IPS DF 6.9 (cell line): ENCODE results near the gene BICRA.

Experiments
- DNase-seq: peaks from one replicate; pipeline ENCODE4 v3.0.0-alpha.2; 2013; ENCODE audit warnings: low read depth, low spot score
- H3K27ac ChIP-seq: one replicate; pipeline ENCODE4 v1.5.1; 2013; ENCODE audit warnings: low read length, control low read depth
- H3K27me3 ChIP-seq: 2 replicates; pipeline ENCODE4 v1.6.1; 2013; ENCODE audit warnings: mild to moderate bottlenecking, low read length; ENCODE audit not compliant: control insufficient read depth, insufficient read depth
- H3K36me3 ChIP-seq: 2 replicates; pipeline ENCODE4 v1.6.1; 2013; ENCODE audit warnings: low read length; ENCODE audit not compliant: control insufficient read depth, insufficient read depth
- H3K4me1 ChIP-seq: 2 replicates; pipeline ENCODE4 v1.6.1; 2013; ENCODE audit warnings: low read length; ENCODE audit not compliant: control insufficient read depth, insufficient read depth
- H3K4me3 ChIP-seq: 2 replicates; pipeline ENCODE4 v1.5.1; 2013; ENCODE audit warnings: mild to moderate bottlenecking, low read length
- H3K9me3 ChIP-seq: 2 replicates; pipeline ENCODE4 v1.6.1; 2013; ENCODE audit warnings: low read length, inconsistent platforms; ENCODE audit not compliant: control insufficient read depth, insufficient read depth
- WGBS: extraction: QIAGEN DNeasy Blood & Tissue Kit; methylation state at CpG from one replicate; pipeline ENCODE4 v1.1.7; 2013; ENCODE audit warnings: mixed read lengths, missing lambda C conversion rate; ENCODE audit not compliant: insufficient read length, insufficient coverage; 5-methylcytosine and 5-hydroxymethylcytosine counted together

Gene BICRA

DNA sequence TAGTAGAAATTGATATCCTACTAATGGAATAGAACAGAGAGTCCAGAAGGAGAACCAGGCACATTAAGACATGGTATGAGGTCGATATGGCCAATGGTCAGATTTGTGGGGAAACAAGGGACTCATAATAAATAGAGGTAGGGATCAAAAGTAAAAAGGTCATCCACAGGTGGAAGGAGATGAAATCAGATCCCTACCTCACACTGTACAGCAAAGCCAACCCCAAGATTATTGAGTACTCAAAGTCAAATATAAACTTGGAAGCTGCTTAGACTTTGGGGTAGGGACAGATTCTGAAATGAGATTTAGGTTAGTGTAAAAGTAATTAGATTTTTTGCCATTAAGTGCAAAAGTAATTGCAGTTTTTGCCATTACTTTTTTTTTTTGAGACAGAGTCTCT, 40.7 kb downstream of the BICRA start:
- Histone ChIP-seq H3K27me3 (no peaks in the 10 kb centered on the region), H3K4me1 (peaks cover 6% of the 10 kb centered on the region), H3K4me3 (no peak overlapping the region), H3K27ac (no peak overlapping the region), H3K9me3 (no peaks in the 10 kb centered on the region), H3K36me3 (no peaks in the 10 kb centered on the region)
- DNase-seq, result no peak
- WGBS, result no CpG with 5 or more reads among the region's 1 CpG

DNA sequence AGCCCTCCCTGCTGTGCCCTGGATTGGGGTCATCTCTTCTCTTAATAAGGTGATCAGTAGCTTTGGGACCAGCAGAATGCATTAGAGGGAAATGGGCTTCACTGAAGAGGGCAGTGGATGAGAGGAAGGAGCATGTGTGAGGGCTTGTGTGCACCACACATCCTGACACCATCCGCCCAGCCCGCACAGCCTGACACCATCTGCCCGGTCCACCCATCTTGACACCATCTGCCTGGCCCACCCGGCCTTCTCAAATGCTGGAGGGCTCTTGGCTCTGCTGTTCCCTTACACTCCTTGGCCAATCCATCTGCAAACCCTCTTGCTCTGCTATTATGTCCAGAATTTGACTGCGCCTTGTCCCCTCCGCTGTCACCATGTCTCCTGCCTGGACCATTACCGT, 41.8 kb downstream of the BICRA start:
- H3K9me3 ChIP-seq, result no peaks in the 10 kb centered on the region
- no peak for DNase-seq
- H3K27me3 ChIP-seq, result no peaks in the 10 kb centered on the region
- no CpG with 5 or more reads among the region's 7 CpGs for WGBS
- H3K4me1 ChIP-seq, result peaks cover 6% of the 10 kb centered on the region
- no peak overlapping the region for H3K27ac ChIP-seq
- no peaks in the 10 kb centered on the region for H3K36me3 ChIP-seq
- H3K4me3 ChIP-seq, result no peak overlapping the region

DNA sequence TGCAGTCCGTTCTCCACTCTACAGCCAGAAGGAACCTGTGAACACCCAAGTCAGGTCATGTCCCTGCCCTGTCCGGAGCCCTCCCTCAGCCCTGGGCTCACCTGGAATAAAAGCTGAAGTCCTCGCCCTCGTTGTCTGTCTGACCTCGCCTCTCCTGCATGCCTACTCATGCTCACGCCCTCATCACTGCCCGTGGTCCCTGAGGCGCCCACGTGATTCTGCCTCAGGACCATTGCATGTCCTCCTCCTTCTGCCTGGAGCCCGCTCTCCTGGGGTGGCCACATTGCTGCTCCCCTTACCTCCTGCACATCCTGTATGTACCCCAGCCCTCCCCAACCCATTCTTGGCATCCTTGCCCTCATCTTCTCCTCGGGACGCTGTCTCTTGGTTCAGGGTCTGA, 42.2 kb downstream of the BICRA start:
- H3K4me3 ChIP-seq, result no peak overlapping the region
- H3K9me3 ChIP-seq, result no peaks in the 10 kb centered on the region
- H3K27me3 ChIP-seq, result no peaks in the 10 kb centered on the region
- no peak for DNase-seq
- no peak overlapping the region for H3K27ac ChIP-seq
- H3K4me1 ChIP-seq, result peaks cover 6% of the 10 kb centered on the region
- no CpG with 5 or more reads among the region's 12 CpGs for WGBS
- H3K36me3 ChIP-seq, result no peaks in the 10 kb centered on the region

DNA sequence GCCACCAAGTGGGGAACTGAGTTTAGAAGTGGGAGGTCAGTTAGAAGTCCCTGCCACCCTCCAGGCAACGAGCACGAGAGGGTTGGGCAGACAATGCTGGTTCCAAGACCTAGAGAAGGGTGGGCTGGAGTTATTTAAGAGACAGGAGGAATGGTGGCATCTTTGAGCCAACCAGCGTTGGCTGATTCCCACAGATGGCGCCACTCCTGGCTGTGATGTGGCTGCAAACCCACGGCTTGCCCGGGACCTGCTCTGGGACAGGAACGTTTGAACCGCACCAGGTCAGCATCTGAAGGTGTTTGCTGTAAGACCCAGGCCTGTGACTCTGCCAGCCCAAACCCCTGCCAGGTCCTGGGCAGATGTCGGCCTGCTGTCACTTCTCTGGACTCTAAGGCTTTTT, 42.8 kb downstream of the BICRA start:
- H3K4me3 ChIP-seq, result no peak overlapping the region
- DNase-seq, result no peak
- no CpG with 5 or more reads among the region's 9 CpGs for WGBS

DNA sequence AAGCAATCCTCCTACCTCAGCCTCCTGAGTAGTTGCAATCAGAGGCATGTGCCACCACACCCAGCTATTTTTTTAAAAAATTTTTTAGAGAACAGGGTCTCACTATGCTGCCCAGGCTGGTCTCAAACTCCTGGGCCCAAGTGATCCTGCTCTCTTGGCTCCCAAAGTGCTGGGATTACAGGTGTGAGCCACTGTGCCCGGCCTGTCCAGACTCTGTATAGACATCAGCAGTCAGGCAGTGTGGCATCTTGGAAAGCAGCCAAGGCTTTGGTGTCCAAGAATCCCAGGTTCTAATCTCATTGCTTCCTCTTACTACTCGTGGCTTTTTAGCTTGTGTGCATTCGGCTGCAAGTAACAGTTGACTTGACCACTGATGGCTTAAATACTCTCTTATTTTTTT, 43.4 kb downstream of the BICRA start:
- H3K27ac ChIP-seq, result no peak overlapping the region
- no CpG with 5 or more reads among the region's 3 CpGs for WGBS
- no peaks in the 10 kb centered on the region for H3K36me3 ChIP-seq

More for the DNA sequence above, 42.8 kb downstream of the BICRA start:
- Histone ChIP-seq H3K9me3 (no peaks in the 10 kb centered on the region), H3K27ac (no peak overlapping the region), H3K4me1 (peaks cover 6% of the 10 kb centered on the region), H3K27me3 (no peaks in the 10 kb centered on the region), H3K36me3 (no peaks in the 10 kb centered on the region)

DNA sequence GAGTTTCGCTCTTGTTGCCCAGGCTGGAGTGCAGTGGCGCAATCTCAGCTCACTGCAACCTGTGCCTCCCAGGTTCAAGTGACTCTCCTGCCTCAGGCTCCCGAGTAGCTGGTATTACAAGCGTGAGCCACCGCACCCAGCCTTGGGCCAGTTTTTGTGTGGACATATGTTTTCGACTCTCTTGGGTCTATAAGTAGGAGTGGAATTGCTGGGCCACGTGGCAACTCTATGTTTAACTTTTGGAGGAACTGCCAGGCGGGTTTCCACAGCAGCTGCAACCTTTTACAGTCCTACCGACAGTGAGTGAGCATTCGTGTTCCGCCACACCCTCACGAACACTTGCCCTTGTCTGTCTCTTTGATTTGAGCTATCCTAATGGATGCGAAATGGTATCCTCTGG, 44.9 kb downstream of the BICRA start:
- H3K4me3 ChIP-seq, result no peak overlapping the region
- no peaks in the 10 kb centered on the region for H3K36me3 ChIP-seq
- no CpG with 5 or more reads among the region's 13 CpGs for WGBS
- no peak for DNase-seq
- no peaks in the 10 kb centered on the region for H3K27me3 ChIP-seq
- no peaks in the 10 kb centered on the region for H3K9me3 ChIP-seq
- no peak overlapping the region for H3K27ac ChIP-seq
- no peaks in the 10 kb centered on the region for H3K4me1 ChIP-seq

More for the DNA sequence above, 43.4 kb downstream of the BICRA start:
- Histone ChIP-seq H3K4me3 (no peak overlapping the region), H3K4me1 (peaks cover 6% of the 10 kb centered on the region), H3K9me3 (no peaks in the 10 kb centered on the region), H3K27me3 (no peaks in the 10 kb centered on the region)
- no peak for DNase-seq

DNA sequence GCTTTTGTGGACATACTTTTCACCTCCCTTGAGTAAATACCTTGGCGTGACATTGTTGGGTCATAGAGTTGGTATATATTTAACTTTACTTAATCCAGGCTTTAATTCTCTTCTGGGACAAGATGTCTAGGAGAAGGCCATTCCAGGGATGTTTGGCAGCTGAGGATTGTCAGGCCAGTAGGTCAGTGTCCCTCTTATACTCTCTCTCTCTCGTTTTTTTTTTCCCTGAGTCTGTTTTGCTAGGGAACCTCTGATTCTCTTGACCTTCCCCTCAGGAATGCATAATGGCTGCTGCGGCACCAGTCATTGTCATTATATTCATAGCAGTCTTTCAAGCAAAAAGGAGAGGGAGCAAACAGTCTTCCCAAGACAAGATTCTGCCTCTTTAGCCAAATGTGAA, 48.8 kb downstream of the BICRA start:
- Histone ChIP-seq H3K27me3 (no peaks in the 10 kb centered on the region), H3K27ac (no peak overlapping the region), H3K36me3 (no peaks in the 10 kb centered on the region), H3K9me3 (no peaks in the 10 kb centered on the region), H3K4me3 (no peak overlapping the region), H3K4me1 (no peaks in the 10 kb centered on the region)
- no CpG with 5 or more reads among the region's 3 CpGs for WGBS
- DNase-seq, result no peak

DNA sequence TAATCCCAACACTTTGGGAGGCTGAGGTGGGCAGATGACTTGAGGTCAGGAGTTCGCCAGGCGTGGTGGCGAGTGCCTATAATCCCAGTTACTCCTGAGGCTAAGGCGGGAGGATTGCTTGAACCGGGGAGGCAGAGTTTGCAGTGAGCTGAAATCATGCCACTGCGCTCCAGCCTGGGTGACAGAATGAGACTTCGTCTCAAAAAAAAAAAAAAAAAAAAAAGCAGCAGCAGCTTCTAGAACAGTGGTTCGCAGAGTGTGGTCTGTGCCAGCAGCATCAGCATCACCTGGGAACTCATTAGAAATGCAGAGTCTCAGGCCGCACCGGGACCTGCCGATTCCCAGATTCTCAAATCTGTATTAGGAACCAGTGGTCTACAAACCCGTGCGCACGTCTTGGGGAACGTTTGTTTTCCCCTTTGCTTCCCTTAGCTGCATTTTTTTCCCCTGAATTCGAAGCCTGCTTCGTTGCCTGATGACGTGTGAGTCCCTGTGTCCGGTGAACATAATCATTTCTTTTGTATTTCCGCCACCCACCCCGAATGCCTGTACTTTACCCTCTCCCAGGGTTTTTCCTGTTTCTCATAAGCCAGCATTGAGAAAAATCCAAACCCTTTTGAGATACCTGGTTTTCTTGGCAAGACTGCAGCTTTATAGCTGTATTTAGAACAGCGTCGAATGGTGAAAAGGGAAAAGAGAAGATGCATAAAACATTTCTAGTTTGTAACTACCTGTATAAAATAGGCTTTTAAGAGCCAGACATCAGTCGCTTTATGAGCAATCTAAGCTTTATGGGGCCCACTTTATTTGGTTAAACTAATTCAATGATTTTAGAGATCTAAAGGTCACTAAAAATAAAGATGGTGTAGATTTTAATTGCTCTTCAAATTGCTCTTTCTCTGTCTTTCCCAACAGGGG, 49.8 kb downstream of the BICRA start:
- WGBS, result no CpG with 5 or more reads among the region's 24 CpGs
- Histone ChIP-seq H3K27ac (no peak overlapping the region), H3K4me1 (no peaks in the 10 kb centered on the region)

DNA sequence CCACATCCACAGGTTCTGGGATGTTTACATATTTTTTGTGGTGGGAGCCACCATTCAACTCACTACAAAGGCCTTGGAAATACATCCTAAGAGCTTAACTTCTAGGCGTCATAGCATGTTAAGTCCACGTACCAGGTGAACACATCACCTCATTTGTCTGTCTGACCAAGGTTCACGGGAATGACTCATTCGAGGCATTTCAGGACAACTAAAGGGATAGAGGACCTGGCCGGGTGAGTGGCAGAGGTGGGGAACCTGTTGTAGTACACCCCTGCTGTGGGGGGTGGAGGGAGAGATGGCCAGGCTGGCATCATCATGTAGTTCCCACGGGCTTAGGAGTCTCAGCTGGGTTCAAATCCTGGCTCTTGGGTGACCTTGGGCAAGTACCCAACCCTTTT, 51.5 kb downstream of the BICRA start:
- no CpG with 5 or more reads among the region's 6 CpGs for WGBS
- DNase-seq, result no peak
- Histone ChIP-seq H3K27ac (no peak overlapping the region), H3K4me1 (no peaks in the 10 kb centered on the region), H3K4me3 (no peak overlapping the region), H3K9me3 (no peaks in the 10 kb centered on the region), H3K27me3 (no peaks in the 10 kb centered on the region), H3K36me3 (no peaks in the 10 kb centered on the region)

More for the DNA sequence above, 49.8 kb downstream of the BICRA start:
- DNase-seq, result no peak
- no peaks in the 10 kb centered on the region for H3K9me3 ChIP-seq
- H3K36me3 ChIP-seq, result no peaks in the 10 kb centered on the region
- no peak overlapping the region for H3K4me3 ChIP-seq
- H3K27me3 ChIP-seq, result no peaks in the 10 kb centered on the region

DNA sequence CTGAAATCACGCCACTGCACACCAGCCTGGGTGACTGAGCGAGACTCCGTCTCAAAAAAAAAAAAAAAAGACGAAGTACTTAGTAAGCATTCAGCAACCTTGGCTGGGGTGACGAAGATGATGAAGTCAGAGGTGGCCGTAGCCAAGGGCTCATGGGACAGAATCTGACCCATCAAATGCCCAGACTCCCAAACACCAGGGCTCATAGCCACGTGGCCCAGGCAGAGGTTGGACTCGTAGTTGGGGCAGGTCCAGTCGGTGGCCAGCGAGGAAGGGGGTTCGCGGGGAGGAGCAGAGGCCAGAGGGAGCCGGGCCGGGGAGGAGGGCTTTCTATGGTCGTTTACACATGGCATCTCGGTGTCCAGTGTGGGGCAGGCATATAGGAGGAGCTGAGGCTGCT, 52.2 kb downstream of the BICRA start:
- WGBS, result no CpG with 5 or more reads among the region's 16 CpGs
- no peaks in the 10 kb centered on the region for H3K4me1 ChIP-seq

DNA sequence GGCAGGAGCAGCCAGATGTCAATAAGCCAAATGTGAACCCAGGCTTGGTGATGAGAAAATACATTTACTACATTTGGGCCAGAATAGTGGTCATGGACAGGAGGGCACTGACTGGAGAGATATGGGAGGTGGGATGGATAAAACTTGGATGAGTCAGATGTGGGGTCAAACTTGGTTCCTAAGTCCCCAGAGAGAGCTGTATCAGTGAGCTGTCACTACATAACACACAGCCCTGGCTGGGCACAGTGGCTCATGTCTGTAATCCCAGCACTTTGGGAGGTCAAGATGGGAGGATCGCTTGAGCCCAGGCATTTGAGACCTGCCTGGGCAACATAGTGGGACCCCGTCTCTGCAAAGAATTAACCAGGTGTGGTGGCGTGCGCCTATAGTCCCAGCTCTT, 52.7 kb downstream of the BICRA start:
- no peaks in the 10 kb centered on the region for H3K4me1 ChIP-seq
- no peaks in the 10 kb centered on the region for H3K36me3 ChIP-seq
- H3K4me3 ChIP-seq, result no peak overlapping the region
- H3K9me3 ChIP-seq, result no peaks in the 10 kb centered on the region
- no peak for DNase-seq
- H3K27me3 ChIP-seq, result no peaks in the 10 kb centered on the region
- H3K27ac ChIP-seq, result no peak overlapping the region
- no CpG with 5 or more reads among the region's 4 CpGs for WGBS

More for the DNA sequence above, 52.2 kb downstream of the BICRA start:
- Histone ChIP-seq H3K27me3 (no peaks in the 10 kb centered on the region), H3K36me3 (no peaks in the 10 kb centered on the region), H3K4me3 (no peak overlapping the region), H3K9me3 (no peaks in the 10 kb centered on the region), H3K27ac (no peak overlapping the region)
- no peak for DNase-seq
